Lung (tissue), 12 donors: ENCODE results near the gene ASTN2. TPM values are rescaled to one million over a fixed set of nuclear protein-coding genes. Genes with fewer than 3 reads are reported as not detected.

ENCODE experiments used
- ATAC-seq: fragments of 200-7000 bp; cut with Tn5 transposase; one replicate; pipeline ENCODE4 v1.9.1; 2020; ENCODE audit warnings: moderate number of reproducible peaks; ENCODE audit not compliant: insufficient read depth, low FRiP score
- DNase-seq, 3 donors: peaks; one replicate each; pipeline ENCODE4 v3.0.0-alpha.2; 2013 to 2017
- H3K27ac ChIP-seq, 2 donors: one replicate each; pipeline ENCODE4 v1.5.1; 2013; ENCODE audit warnings: mild to moderate bottlenecking in 2 of 2, moderate library complexity in 2 of 2, control low read depth in 1 of 2, inconsistent platforms in 1 of 2, low read depth in 1 of 2, low read length in 1 of 2
- H3K27me3 ChIP-seq, 3 donors: one replicate each; pipeline ENCODE4 v1.5.1; 2013; ENCODE audit warnings: low read length in 2 of 3; ENCODE audit not compliant: control insufficient read depth in 3 of 3, insufficient read depth in 3 of 3
- H3K36me3 ChIP-seq, 4 donors: one replicate each; pipeline ENCODE4 v1.5.1; 2013; ENCODE audit warnings: low read length in 4 of 4, mild to moderate bottlenecking in 1 of 4, moderate library complexity in 1 of 4; ENCODE audit not compliant: control insufficient read depth in 4 of 4, insufficient read depth in 4 of 4
- H3K4me1 ChIP-seq, 5 donors: one replicate each; pipeline ENCODE4 v1.5.1; 2013; ENCODE audit warnings: low read length in 5 of 5, mild to moderate bottlenecking in 2 of 5, moderate library complexity in 1 of 5; ENCODE audit not compliant: control insufficient read depth in 5 of 5, insufficient read depth in 5 of 5
- H3K4me3 ChIP-seq: one replicate; pipeline ENCODE4 v1.5.1; 2013; ENCODE audit warnings: mild to moderate bottlenecking, control low read depth, moderate library complexity
- H3K9ac ChIP-seq, 2 donors: one replicate each; pipeline ENCODE4 v1.5.1; 2013; ENCODE audit warnings: low read length in 2 of 2, control low read depth in 1 of 2; ENCODE audit not compliant: insufficient read depth in 1 of 2
- H3K9me3 ChIP-seq, 4 donors: one replicate each; pipeline ENCODE4 v1.5.1; 2013; ENCODE audit warnings: low read length in 3 of 4, mild to moderate bottlenecking in 1 of 4, moderate library complexity in 1 of 4; ENCODE audit not compliant: control insufficient read depth in 4 of 4, insufficient read depth in 3 of 4
- WGBS, 2 donors: extraction: QIAGEN DNeasy Blood & Tissue Kit; methylation state at CpG; one replicate each; pipeline ENCODE4 v1.1.7; 2013; 5-methylcytosine and 5-hydroxymethylcytosine counted together
- polyA plus RNA-seq, 2 donors: library from polyadenylated mRNA; stranded (reverse); fragments of 200-250 nt; gene quantifications; one replicate each; pipeline ENCODE4 v1.2.1, GENCODE V29; 2013
- total RNA-seq, 2 donors: library from RNA; depleted of rRNA in 1 of 2; stranded (reverse); fragments of >200 nt in 1 of 2; gene quantifications; one replicate each; pipeline ENCODE4 v1.2.1, GENCODE V29; 2014 to 2021
- TF ChIP-seq, protein P1 (sequence below): IDR thresholded peaks from 2 replicates; pipeline ENCODE4 v1.5.1; 2012; ENCODE audit warnings: mild to moderate bottlenecking; ENCODE audit errors: control extremely low read depth, extremely low read depth
- donor health status: control.
- donor health status: control.
- donor health status: Bipolar disorder and iron deficiency.
- donor health status: healthy.
- donor health status: DM: yes; HTN: yes; CAD: no.

The ASTN2 gene
- total and polyA plus RNA-seq, 4 donors = 1.4 to 7.0 (median 3.3) TPM

DNA sequence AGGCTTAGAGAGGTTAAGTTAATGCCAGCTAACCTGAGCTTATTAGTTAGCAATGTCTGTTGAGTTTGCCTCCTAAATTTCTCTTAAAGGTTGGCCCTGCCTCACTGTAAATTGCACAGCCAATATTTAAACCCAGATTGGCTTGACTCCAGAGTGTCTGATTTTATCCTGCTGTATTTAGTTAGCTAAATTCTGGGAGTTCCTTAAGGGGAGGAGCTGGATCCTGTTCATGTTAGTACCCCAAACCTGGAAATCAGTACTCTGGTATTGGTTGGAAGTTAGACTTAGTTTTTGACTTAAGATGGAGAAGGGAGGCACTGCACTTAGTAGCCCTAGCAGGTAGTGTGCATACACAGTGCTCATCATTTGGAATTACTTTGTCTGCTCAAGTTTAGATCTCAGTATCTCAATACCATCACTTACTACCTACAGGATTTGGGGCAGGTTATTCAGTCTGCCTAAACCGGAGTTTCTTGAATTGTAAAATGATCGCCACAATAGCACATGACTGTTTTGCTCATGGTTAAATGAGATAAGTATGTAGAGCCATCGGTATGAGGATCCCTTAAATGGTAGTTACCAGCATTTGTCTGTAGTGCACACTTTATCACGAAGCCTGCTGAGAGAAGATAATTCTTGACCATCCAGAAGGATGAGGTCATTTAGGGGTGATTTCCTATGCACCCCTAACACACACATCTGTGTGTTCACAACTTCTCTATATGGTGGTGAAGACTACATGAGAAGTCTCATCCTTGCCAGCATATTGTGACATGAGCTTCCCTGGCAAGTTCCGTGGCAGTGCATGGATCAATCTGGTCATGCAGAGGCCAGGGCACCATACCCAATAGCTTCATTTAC lies 992.5 kb downstream of the ASTN2 start:
- Histone ChIP-seq H3K4me1 (no peaks in the 10 kb centered on the region), H3K36me3 (no peaks in the 10 kb centered on the region), H3K27me3 (no peaks in the 10 kb centered on the region), H3K9ac (no peak overlapping the region), H3K4me3 (no peak overlapping the region), H3K27ac (no peak overlapping the region), H3K9me3 (peaks cover 0 to 4% (median 0%) of the 10 kb centered on the region in 4 donors)
- ATAC-seq = no peak
- peak in 2 of 3 donors; percentile 18 to 38 for DNase-seq
- TF ChIP-seq, protein P1, sequence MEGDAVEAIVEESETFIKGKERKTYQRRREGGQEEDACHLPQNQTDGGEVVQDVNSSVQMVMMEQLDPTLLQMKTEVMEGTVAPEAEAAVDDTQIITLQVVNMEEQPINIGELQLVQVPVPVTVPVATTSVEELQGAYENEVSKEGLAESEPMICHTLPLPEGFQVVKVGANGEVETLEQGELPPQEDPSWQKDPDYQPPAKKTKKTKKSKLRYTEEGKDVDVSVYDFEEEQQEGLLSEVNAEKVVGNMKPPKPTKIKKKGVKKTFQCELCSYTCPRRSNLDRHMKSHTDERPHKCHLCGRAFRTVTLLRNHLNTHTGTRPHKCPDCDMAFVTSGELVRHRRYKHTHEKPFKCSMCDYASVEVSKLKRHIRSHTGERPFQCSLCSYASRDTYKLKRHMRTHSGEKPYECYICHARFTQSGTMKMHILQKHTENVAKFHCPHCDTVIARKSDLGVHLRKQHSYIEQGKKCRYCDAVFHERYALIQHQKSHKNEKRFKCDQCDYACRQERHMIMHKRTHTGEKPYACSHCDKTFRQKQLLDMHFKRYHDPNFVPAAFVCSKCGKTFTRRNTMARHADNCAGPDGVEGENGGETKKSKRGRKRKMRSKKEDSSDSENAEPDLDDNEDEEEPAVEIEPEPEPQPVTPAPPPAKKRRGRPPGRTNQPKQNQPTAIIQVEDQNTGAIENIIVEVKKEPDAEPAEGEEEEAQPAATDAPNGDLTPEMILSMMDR = no peak
- WGBS, 2 donors = 89 to 91% methylated on average over 5 of the region's 5 CpGs

DNA sequence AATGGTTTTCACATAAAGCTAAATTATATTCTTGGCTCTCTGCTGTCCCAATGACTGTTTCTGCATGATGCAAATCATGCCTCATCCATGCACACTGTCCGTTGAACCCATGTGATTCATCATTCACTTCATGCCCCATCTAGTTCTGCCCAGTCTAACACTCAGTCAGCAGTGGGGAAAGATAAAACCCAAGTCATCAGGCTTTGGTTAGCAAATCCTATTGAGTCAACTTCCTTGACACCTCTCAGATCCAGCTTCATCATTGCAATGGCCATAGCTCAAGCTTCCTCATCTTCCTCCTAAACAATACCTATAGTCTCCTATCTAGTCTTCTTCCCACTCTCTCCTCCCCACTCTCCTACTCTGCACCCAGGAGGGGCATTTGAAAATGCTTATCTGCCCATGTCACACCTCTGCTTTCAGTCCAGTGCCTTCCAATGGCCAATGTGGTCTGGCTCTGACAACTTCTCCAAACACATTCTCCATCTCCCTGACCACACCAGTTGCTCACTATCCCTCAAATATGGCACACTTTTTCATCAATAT lies 993.8 kb downstream of the ASTN2 start:
- TF ChIP-seq, protein P1 = no peak
- WGBS, 2 donors = 80 to 88% methylated on average over 1 of the region's 1 CpG
- Histone ChIP-seq H3K36me3 (no peaks in the 10 kb centered on the region), H3K9ac (no peak overlapping the region), H3K4me3 (no peak overlapping the region), H3K9me3 (peaks cover 0 to 4% (median 0%) of the 10 kb centered on the region in 4 donors), H3K27me3 (no peaks in the 10 kb centered on the region), H3K27ac (no peak overlapping the region), H3K4me1 (no peaks in the 10 kb centered on the region)
- DNase-seq (no peak), ATAC-seq (no peak)

DNA sequence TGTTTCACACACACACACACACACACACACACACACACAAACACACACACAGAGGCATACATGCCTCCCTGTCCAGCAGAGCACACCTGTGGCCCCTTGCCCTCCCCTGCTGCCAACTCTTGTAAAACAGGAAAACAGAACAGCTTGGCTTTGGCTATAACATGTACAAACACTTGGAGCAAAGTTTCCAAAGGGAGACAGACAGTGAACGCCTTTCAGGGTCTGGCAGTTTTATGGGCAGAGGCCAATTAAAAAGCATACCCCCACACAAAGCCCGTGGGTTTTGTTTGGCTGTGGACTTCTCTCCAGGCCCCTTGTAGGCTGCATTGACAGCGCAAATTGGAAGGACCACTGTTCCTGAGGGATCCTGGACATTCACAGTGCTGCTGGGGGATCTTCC lies 995.7 kb downstream of the ASTN2 start:
- no peak overlapping the region for H3K9ac ChIP-seq
- peak in 1 of 3 donors; percentile 19 for DNase-seq
- 81 to 83% methylated on average over 3 of the region's 3 CpGs for WGBS, 2 donors

More for the DNA sequence above, 995.7 kb downstream of the ASTN2 start:
- H3K27me3 ChIP-seq = no peaks in the 10 kb centered on the region
- no peaks in the 10 kb centered on the region for H3K36me3 ChIP-seq
- H3K4me1 ChIP-seq = no peaks in the 10 kb centered on the region
- H3K27ac ChIP-seq = no peak overlapping the region
- peaks cover 0 to 2% (median 0%) of the 10 kb centered on the region in 4 donors for H3K9me3 ChIP-seq
- no peak for ATAC-seq
- no peak overlapping the region for H3K4me3 ChIP-seq
- TF ChIP-seq, protein P1 = no peak
